HG02571 (cell line): Measurements from ENCODE around the gene ATRNL1.

Experiments
- ATAC-seq: cut with Tn5 transposase; IDR thresholded peaks from one replicate; pipeline ENCODE4 v1.9.1; 2021; ENCODE audit warnings: mild to moderate bottlenecking, moderate library complexity; ENCODE audit not compliant: unreplicated experiment

Gene ATRNL1

GRCh38 chr10:115879372-115880089 lies 786.4 kb downstream of the ATRNL1 start:
- ATAC-seq, result peak; percentile 87

GRCh38 chr10:115882021-115882420 lies 788.9 kb downstream of the ATRNL1 start:
- ATAC-seq, result no peak

GRCh38 chr10:115883372-115883771 lies 790.2 kb downstream of the ATRNL1 start:
- no peak for ATAC-seq

- ATAC-seq, result no peak
Observed at GRCh38 chr10:115884331-115884730, 791.2 kb downstream of the ATRNL1 start.

- ATAC-seq, result no peak
Observed at GRCh38 chr10:115895166-115895565, 802.0 kb downstream of the ATRNL1 start.

- no peak for ATAC-seq
Observed at GRCh38 chr10:115898242-115898641, 805.1 kb downstream of the ATRNL1 start.

GRCh38 chr10:115902596-115902995 lies 809.4 kb downstream of the ATRNL1 start:
- no peak for ATAC-seq

- ATAC-seq, result no peak
Observed at GRCh38 chr10:115903207-115903606, 810.0 kb downstream of the ATRNL1 start.

- ATAC-seq, result no peak
Observed at GRCh38 chr10:115903845-115904244, 810.7 kb downstream of the ATRNL1 start.

GRCh38 chr10:115909037-115909436 lies 815.9 kb downstream of the ATRNL1 start:
- ATAC-seq, result no peak

GRCh38 chr10:115909962-115910731 lies 817.0 kb downstream of the ATRNL1 start:
- no peak for ATAC-seq

- no peak for ATAC-seq
Observed at GRCh38 chr10:115914475-115914874, 821.3 kb downstream of the ATRNL1 start.

GRCh38 chr10:115915429-115915828 lies 822.3 kb downstream of the ATRNL1 start:
- no peak for ATAC-seq

GRCh38 chr10:115918812-115919211 lies 825.6 kb downstream of the ATRNL1 start:
- no peak for ATAC-seq

GRCh38 chr10:115921795-115922194 lies 828.6 kb downstream of the ATRNL1 start:
- no peak for ATAC-seq

GRCh38 chr10:115931309-115931708 lies 838.1 kb downstream of the ATRNL1 start:
- no peak for ATAC-seq

GRCh38 chr10:115932099-115932498 lies 838.9 kb downstream of the ATRNL1 start:
- no peak for ATAC-seq

- no peak for ATAC-seq
Observed at GRCh38 chr10:115933098-115933497, 839.9 kb downstream of the ATRNL1 start.

GRCh38 chr10:115935731-115936130 lies 842.6 kb downstream of the ATRNL1 start:
- ATAC-seq, result no peak

GRCh38 chr10:115936926-115937767 lies 844.0 kb downstream of the ATRNL1 start:
- no peak for ATAC-seq

- no peak for ATAC-seq
Observed at GRCh38 chr10:115937768-115938056, 844.5 kb downstream of the ATRNL1 start.
